ENCODE measurements around the gene NLGN1.
A peak's percentile ranks its signal among the peaks of the same experiment; 100 is the strongest.

NLGN1 gene

GRCh38 chr3:173719585-173719984, 322.0 kb downstream of the NLGN1 start:
- DNase-seq (ENCODE audit: low spot score): no peak

- DNase-seq (ENCODE audit: low spot score): no peak
These were observed 328.0 kb downstream of the NLGN1 start for GRCh38 chr3:173725507-173725906.

- DNase-seq (ENCODE audit: low spot score): no peak
These were observed 332.8 kb downstream of the NLGN1 start for GRCh38 chr3:173730391-173730790.

GRCh38 chr3:173732237-173732636, 334.7 kb downstream of the NLGN1 start:
- peak; percentile 21 for DNase-seq (ENCODE audit: low spot score)

- DNase-seq (ENCODE audit: low spot score): peak; percentile 55
These were observed 335.6 kb downstream of the NLGN1 start for GRCh38 chr3:173733029-173733652.

- DNase-seq (ENCODE audit: low spot score): no peak
These were observed 336.9 kb downstream of the NLGN1 start for GRCh38 chr3:173734473-173734872.

DNA sequence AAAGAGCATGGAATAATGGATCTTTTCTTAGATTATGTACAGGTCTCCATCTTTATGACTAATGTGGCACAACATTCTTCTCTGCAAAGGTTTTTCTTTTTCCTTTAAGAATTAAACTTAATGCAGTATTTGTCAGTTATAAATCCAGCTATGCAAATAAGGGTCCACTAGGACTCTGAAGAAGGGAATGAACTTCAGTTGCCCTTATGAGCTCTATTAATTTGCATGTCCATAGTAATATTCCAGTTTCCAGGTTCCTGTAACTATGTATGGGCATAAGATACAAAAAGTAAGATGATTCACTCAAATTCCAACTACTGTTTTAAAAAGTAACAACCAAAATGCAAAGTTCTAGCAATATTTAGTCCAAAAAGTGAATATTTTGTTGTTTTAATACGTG, 337.4 kb downstream of the NLGN1 start:
- DNase-seq (ENCODE audit: low spot score): no peak

DNA sequence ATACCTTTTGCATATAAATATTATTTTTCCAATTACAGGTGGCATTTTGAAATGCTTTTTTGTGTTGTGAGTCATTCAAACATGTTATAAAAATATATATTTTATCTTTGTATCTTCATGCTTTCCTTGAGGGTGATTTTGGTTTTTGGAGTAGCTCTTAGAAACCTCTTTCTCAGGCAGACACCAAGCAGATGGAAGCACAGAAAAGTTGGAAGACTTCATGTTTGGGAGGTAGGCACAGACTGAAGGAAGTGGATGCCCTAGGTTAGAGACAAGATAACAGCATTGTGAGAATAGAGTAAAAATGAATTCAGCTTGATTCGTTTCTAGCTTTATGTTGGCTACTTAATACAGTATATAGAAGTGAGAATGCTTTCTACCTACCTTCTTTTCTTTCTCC, 338.3 kb downstream of the NLGN1 start:
- DNase-seq (ENCODE audit: low spot score): no peak

GRCh38 chr3:173737167-173737808, 339.7 kb downstream of the NLGN1 start:
- no peak for DNase-seq (ENCODE audit: low spot score)

GRCh38 chr3:173739726-173740125, 342.2 kb downstream of the NLGN1 start:
- DNase-seq (ENCODE audit: low spot score): no peak

GRCh38 chr3:173742491-173742890, 344.9 kb downstream of the NLGN1 start:
- DNase-seq (ENCODE audit: low spot score): no peak

DNA sequence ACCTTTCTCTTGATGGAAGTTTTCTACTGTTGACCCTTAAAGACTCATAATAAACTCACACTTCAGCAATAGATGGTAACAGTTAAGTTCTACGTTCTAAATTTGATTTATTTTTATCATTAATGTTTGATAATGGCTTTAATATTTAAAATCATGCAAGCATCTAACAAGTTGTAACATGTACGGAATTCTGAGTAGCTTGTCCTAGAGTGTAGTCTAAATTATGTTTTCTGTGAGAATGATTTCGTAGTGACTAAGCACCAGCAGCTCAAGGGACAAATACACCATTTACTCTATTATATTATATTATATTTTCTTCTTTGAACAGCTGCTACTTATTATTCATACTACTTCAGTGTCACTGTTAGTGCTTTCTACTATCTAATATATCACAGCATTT, 345.6 kb downstream of the NLGN1 start:
- no peak for DNase-seq (ENCODE audit: low spot score)

DNA sequence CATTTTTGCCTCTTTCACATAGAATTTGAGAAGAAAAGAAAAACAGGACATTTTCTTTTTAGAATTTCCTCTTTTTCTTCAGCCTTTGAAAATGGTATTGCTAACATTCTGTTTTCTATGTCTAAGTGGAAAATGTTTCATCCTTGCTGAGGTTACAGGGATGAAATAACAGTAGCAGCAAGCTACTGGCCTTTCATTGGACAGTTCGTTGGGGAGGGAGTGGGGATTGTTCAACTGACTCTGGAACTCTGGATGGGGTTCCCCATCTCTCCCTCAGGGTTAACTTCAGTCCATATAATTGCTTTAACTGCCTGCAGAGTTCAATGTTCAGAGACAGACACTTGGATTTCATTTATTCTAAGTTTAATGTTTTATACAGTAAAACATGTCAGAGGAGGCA, 346.0 kb downstream of the NLGN1 start:
- no peak for DNase-seq (ENCODE audit: low spot score)

DNA sequence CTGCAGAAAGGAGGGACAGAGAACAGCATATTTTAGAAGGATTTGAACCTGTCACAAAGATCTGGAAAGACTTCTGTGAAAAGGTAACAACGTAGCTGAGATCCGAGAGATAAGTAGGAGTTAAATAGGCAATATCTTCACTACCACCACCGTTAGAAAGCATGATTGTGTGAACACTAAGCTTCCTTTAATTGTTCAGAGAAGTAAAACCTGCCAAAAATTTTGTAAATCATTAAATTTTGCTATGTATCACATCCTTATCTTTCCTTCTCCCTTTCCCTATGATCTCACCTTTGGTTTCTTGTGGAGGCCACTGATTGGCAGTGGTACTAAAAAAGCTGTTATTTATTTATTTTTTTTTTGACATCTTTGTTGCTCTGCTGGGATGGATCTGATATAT, 346.9 kb downstream of the NLGN1 start:
- no peak for DNase-seq (ENCODE audit: low spot score)

- no peak for DNase-seq (ENCODE audit: low spot score)
These were observed 347.4 kb downstream of the NLGN1 start for GRCh38 chr3:173744895-173745294.

DNA sequence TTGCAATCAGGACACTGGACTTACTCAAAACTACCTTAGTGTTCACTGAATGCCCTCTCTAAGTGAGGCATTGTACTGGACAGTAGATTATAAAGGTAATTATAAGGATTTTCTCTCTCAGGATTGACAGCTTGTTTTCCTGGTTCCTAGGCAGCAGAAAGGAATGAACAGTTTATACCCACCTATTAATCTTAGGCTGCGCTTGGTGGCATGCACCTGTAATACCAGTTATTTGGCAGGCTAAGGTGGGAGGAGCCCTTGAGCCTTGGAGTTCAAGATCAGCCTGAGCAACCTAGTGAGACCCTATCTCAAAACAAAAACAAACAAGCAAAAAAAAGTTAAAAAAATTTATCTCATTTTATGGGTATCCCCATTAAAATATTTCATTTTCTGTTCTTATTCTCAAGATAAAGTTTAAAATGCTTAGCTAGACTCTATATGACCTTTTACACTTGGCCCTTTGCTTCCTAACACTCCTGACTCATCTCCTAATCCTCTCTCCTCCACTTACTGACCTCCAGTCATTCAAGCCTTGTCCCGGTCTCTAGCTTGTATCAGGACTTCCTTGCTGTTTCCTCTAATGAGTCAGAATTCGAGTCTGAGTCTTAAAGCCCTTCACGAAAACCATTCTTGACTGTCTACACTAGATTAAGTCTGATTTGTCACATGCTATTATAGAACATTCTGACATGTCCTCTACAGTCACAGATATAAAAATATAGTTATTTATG, 348.6 kb downstream of the NLGN1 start:
- no peak for DNase-seq (ENCODE audit: low spot score)

- DNase-seq (ENCODE audit: low spot score): no peak
These were observed 349.9 kb downstream of the NLGN1 start for GRCh38 chr3:173747427-173747826.

DNA sequence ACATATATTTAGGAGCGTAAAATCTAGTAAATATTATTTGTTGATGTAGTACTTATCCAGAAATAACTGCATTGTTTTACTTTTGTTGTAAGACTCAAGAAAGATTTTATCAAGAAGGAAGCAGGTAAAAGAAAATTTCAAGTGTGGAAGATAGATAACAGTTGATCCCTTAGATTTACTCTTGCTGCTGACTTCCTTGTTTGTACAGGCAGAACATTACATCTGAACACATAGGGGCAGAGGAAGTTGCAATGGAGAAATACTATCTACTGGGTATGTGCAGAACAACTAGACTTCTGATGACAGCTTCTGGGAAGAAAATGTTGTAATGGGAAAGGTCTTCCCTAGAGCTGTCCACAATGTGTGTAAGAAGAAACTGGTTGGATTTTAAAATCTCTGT, 350.6 kb downstream of the NLGN1 start:
- DNase-seq (ENCODE audit: low spot score): no peak

- no peak for DNase-seq (ENCODE audit: low spot score)
These were observed 352.6 kb downstream of the NLGN1 start for GRCh38 chr3:173750095-173750494.

GRCh38 chr3:173750591-173750990, 353.0 kb downstream of the NLGN1 start:
- DNase-seq (ENCODE audit: low spot score): no peak

DNA sequence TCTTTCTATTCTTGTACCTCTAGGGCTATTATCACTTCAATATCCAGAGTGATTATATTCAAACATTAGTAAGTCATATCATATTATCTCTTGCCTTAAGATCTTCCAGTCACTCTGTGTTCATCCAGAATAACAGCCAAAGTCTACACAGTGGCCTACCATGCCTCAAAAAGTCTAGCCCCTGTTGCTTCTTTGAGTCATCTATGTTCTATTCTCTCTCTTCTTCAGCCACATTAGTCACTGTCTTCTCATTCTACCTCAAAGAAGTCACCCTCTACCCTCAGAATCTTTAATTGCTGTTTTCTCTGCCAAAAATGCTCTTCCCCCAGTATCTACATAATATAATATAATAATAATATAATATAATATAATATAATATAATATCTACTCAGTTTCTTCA, 356.0 kb downstream of the NLGN1 start:
- DNase-seq (ENCODE audit: low spot score): no peak

GRCh38 chr3:173755161-173755560, 357.6 kb downstream of the NLGN1 start:
- DNase-seq (ENCODE audit: low spot score): no peak

DNA sequence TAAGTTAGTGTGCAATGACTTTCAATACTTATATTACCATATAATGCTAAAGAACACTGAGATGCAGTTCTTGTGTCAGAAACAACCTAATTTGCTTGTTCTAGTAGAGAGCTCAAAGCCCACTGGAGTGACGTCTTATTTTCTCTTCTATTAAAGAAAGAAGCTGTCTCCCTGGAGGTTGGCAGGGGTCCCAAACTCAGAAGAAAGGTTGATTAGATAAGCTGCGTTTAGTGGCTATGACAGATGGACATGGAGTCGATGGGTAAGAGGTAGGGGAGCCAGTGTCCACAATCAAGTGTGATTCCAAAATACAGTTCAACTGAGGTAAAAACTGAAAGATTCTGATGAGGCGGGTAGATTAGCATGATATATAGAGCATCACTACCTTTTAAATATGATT, 363.6 kb downstream of the NLGN1 start:
- no peak for DNase-seq (ENCODE audit: low spot score)
